ENCODE measurements around the gene DPH3.
A peak's percentile ranks its signal among the peaks of the same experiment; 100 is the strongest.

Gene DPH3

DNA sequence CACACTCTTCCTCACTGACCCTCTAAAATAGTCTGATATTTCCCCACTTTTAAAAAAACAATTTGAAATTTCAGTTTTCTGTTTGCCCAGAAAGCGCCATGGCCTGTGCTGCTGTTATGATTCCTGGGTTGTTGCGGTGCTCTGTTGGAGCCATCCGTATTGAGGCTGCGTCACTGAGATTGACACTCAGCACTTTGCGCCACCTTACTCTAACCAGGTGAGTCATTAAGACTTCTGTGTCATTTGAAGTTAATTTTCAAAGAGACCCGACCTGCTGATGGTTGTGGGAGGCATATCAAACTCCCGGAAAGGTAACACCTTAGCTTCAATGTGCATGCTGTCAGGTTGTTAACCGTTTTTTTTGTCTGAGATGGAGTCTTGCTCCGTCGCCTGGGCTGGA is 6.1 kb upstream of the DPH3 start:
- DNase-seq (ENCODE audit: low read depth in 2 of 2) = no peak
- TF ChIP-seq, protein P1, sequence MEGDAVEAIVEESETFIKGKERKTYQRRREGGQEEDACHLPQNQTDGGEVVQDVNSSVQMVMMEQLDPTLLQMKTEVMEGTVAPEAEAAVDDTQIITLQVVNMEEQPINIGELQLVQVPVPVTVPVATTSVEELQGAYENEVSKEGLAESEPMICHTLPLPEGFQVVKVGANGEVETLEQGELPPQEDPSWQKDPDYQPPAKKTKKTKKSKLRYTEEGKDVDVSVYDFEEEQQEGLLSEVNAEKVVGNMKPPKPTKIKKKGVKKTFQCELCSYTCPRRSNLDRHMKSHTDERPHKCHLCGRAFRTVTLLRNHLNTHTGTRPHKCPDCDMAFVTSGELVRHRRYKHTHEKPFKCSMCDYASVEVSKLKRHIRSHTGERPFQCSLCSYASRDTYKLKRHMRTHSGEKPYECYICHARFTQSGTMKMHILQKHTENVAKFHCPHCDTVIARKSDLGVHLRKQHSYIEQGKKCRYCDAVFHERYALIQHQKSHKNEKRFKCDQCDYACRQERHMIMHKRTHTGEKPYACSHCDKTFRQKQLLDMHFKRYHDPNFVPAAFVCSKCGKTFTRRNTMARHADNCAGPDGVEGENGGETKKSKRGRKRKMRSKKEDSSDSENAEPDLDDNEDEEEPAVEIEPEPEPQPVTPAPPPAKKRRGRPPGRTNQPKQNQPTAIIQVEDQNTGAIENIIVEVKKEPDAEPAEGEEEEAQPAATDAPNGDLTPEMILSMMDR (IDR thresholded peaks at IDR 0.05; ENCODE audit: low read depth, low read length) = no peak
- no peak overlapping the region for H3K4me3 ChIP-seq (replicated peaks in 1 of 2; ENCODE audit: low read depth in 2 of 2, low read length in 2 of 2)

DNA sequence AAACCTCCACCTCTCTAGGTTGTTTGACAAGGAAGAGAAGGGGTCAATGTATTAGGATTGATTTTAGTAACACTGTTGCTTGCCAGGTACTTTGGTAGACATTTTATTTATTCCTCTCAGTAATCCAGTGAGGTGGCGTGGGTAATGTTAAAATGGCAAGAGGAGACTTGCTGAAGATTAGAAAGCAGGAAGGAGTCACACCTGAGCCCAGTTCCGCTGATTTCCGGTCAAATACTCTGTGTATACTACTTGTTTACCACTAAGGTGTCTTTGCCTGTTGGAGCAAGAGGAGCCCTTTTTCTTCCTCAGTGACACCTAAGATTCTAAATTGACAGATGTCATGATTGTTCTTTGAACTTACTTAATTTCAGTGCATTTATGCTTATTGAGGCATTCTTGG is 2.0 kb upstream of the DPH3 start:
- no peak for DNase-seq (ENCODE audit: low read depth in 2 of 2)
- H3K4me3 ChIP-seq (replicated peaks in 1 of 2; ENCODE audit: low read depth in 2 of 2, low read length in 2 of 2) = no peak overlapping the region
- TF ChIP-seq, protein P1 (IDR thresholded peaks at IDR 0.05; ENCODE audit: low read depth, low read length) = no peak

DNA sequence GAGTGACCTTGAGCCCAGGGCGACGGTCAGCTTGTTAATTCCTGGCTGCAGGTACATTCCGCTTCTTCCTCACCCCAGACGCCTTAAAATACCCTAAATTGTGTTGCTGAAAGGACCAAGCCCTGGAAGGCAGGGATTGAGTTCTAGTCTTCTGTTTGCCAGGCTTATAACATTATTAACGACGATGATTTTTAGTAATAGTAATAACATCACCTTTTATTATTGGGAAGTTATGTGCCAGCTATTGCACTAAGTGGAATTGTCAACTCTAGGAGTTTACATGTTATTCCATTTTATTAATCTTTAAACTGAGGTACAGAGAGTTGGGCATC is 678 bp upstream of the DPH3 start:
- peak overlapping the region; percentile 85 to 89 for H3K4me3 ChIP-seq (replicated peaks in 1 of 2; ENCODE audit: low read depth in 2 of 2, low read length in 2 of 2)
- no peak for DNase-seq (ENCODE audit: low read depth in 2 of 2)
- TF ChIP-seq, protein P1 (IDR thresholded peaks at IDR 0.05; ENCODE audit: low read depth, low read length) = no peak

DNA sequence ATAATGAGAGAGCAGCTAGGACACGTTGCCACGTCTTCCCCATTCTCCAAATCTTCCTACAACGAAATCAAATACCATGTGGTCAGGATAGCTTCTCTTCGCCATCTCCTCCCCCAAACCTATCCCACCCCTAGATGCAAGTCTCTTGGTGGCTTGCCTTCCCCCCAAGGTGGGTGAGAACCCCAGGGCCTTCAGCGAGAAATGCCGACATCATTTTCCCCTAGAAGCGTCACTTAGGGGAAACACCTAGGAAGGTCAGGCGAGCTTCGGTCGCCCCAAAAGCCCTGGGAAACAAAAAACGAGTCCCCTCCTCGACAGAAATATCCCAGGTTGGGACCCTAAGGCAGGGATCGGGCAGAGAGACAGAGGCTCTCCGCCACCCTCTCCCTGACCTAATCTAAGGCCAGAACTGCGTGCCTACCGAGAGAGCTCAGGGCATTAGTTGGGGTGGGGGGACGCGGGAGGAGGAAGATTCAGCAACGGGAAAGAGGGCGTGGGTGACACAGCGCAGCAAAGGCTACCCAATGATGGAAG is 502 bp downstream of the DPH3 start:
- peak overlapping the region; percentile 85 to 89 for H3K4me3 ChIP-seq (replicated peaks in 1 of 2; ENCODE audit: low read depth in 2 of 2, low read length in 2 of 2)
- TF ChIP-seq, protein P1 (IDR thresholded peaks at IDR 0.05; ENCODE audit: low read depth, low read length) = no peak
- DNase-seq (ENCODE audit: low read depth in 2 of 2) = peak in 1 of 2 donors; percentile 15

DNA sequence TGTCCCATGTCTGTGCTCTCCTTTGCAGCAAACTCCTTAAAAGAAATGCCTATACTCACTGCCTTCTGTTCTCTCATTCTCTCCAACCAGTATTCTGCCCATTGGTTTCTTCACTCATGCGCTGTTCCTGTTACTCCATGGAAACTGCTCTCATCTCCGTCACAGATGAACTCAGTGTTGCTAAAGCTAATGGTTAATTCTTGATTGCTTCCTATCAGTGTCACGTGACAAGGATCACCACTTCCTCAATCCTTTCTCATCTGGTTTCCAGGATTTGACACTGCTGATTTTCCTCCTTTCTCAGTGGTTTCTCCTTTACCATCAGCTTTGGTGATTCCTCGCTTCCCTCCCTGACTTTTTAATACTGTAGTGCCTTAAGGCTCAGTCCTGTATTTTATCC is 2.6 kb downstream of the DPH3 start:
- DNase-seq (ENCODE audit: low read depth in 2 of 2) = no peak
- TF ChIP-seq, protein P1 (IDR thresholded peaks at IDR 0.05; ENCODE audit: low read depth, low read length) = no peak
- H3K4me3 ChIP-seq (replicated peaks in 1 of 2; ENCODE audit: low read depth in 2 of 2, low read length in 2 of 2) = no peak overlapping the region

DNA sequence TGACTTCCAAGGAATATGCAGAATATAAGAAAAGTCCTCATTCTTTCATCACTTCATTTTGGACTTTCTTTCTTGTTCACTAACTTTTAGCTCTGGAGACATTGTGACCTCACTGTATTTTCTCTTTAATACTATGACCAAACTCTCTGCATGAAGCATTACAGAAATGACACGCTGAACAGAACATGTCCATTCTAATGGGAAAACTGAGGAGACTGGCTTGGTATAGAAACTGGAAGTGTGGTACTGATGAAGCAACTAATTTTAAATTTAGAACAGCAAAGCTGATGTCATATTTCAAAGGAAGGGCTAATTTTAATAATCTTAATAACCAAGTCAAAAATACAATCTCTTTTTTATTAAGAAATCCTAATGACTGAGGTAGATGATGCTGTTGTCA is 4.7 kb downstream of the DPH3 start:
- H3K4me3 ChIP-seq (replicated peaks in 1 of 2; ENCODE audit: low read depth in 2 of 2, low read length in 2 of 2) = no peak overlapping the region
- no peak for DNase-seq (ENCODE audit: low read depth in 2 of 2)
- TF ChIP-seq, protein P1 (IDR thresholded peaks at IDR 0.05; ENCODE audit: low read depth, low read length) = no peak

DNA sequence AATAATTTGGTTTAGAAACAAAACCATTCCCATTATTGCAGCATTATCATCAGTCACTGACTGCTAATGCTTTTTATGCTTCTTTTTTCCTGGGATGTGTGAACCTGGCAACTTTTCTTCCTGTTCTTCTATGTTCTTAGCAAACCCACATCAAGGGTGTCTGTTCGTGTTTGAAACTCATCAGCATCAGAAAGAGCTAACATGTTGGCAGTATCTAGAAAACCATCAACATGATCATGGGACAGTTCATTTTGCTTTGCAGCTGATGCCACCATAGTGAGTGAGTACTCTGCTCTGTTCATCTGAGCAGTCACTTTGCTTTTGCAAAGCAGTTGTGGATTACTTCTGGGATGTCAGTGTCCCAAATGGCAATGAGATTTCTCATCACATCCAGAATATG is 5.9 kb downstream of the DPH3 start:
- TF ChIP-seq, protein P1 (IDR thresholded peaks at IDR 0.05; ENCODE audit: low read depth, low read length) = no peak
- H3K4me3 ChIP-seq (replicated peaks in 1 of 2; ENCODE audit: low read depth in 2 of 2, low read length in 2 of 2) = no peak overlapping the region
- DNase-seq (ENCODE audit: low read depth in 2 of 2) = no peak

All from cardiac fibroblast (primary cell).